ENCODE measurements around the gene MTCL3.

The MTCL3 gene

GRCh38 chr6:127533736-127534135, 14.6 kb upstream of the MTCL3 start:
- ATAC-seq (replicated peaks in 6 of 8) = no peak
- Histone ChIP-seq H3K4me3 (no peak overlapping the region), H3K4me1 (replicated peaks in 1 of 2) (no peaks in the 10 kb centered on the region), H3K27ac (no peak overlapping the region)
- WGBS, 10 experiments = 18 to 100% (median 76%) methylated on average over 1 to 3 of the region's 3 CpGs
- in situ Hi-C loops (cut with MboI; ENCODE audit: low pct_unique_long_range_greater_than_20kb in 2 of 9, low sequenced_read_pairs in 9 of 9, unreplicated experiment in 9 of 9) = loop anchor here in 3 of 9 experiments (25.0 kb wide), 1 partner anchor 221 kb away; no protein-coding TSS in a partner anchor

- no peak for ATAC-seq (replicated peaks in 6 of 8)
- 88 to 100% (median 95%) methylated on average over 1 of the region's 1 CpG; no CpG with 5 or more reads in 4 of the 10 experiments for WGBS, 10 experiments
- in situ Hi-C loops (cut with MboI; ENCODE audit: low pct_unique_long_range_greater_than_20kb in 2 of 9, low sequenced_read_pairs in 9 of 9, unreplicated experiment in 9 of 9) = loop anchor here in 3 of 9 experiments (25.0 kb wide), 1 partner anchor 221 kb away; no protein-coding TSS in a partner anchor
- Histone ChIP-seq H3K4me3 (no peak overlapping the region), H3K27ac (no peak overlapping the region), H3K4me1 (replicated peaks in 1 of 2) (no peaks in the 10 kb centered on the region)
Measured at GRCh38 chr6:127533011-127533410, 13.9 kb upstream of the MTCL3 start.

GRCh38 chr6:127522714-127523113, 3.6 kb upstream of the MTCL3 start:
- H3K27ac ChIP-seq = no peak overlapping the region
- H3K4me1 ChIP-seq (replicated peaks in 1 of 2) = peaks cover 0 to 7% of the 10 kb centered on the region in 2 donors
- H3K4me3 ChIP-seq = no peak overlapping the region
- in situ Hi-C loops (cut with MboI; ENCODE audit: low pct_unique_long_range_greater_than_20kb in 2 of 9, low sequenced_read_pairs in 9 of 9, unreplicated experiment in 9 of 9) = no loop called here
- WGBS, 10 experiments = 0 to 44% (median 20%) methylated on average over 1 of the region's 1 CpG; no CpG with 5 or more reads in 5 of the 10 experiments
- no peak for ATAC-seq (replicated peaks in 6 of 8)

GRCh38 chr6:127520066-127520465, 931 bp upstream of the MTCL3 start:
- Histone ChIP-seq H3K4me1 (replicated peaks in 1 of 2) (peaks cover 0 to 7% of the 10 kb centered on the region in 2 donors), H3K27ac (peak overlapping the region; percentile 90 to 98), H3K4me3 (peak overlapping the region; percentile 53 to 93 (median 64))
- in situ Hi-C loops (cut with MboI; ENCODE audit: low pct_unique_long_range_greater_than_20kb in 2 of 9, low sequenced_read_pairs in 9 of 9, unreplicated experiment in 9 of 9) = no loop called here
- ATAC-seq (replicated peaks in 6 of 8) = no peak
- 0 to 50% (median 18%) methylated on average over 1 to 2 of the region's 2 CpGs for WGBS, 10 experiments

GRCh38 chr6:127519469-127519785, 292 bp upstream of the MTCL3 start:
- no peak for ATAC-seq (replicated peaks in 6 of 8)
- 0 to 11% (median 2%) methylated on average over 1 to 10 of the region's 10 CpGs; no CpG with 5 or more reads in 1 of the 10 experiments for WGBS, 10 experiments
- peak overlapping the region; percentile 90 to 98 for H3K27ac ChIP-seq

GRCh38 chr6:127518191-127518709, 885 bp downstream of the MTCL3 start:
- in situ Hi-C loops (cut with MboI; ENCODE audit: low pct_unique_long_range_greater_than_20kb in 2 of 9, low sequenced_read_pairs in 9 of 9, unreplicated experiment in 9 of 9) = no loop called here
- WGBS, 10 experiments = 0 to 27% (median 0%) methylated on average over 1 to 10 of the region's 10 CpGs; no CpG with 5 or more reads in 5 of the 10 experiments
- H3K27ac ChIP-seq = peak overlapping the region; percentile 90 to 98
- H3K4me1 ChIP-seq (replicated peaks in 1 of 2) = peaks cover 4 to 17% of the 10 kb centered on the region in 2 donors
- peak overlapping the region; percentile 53 to 93 (median 64) for H3K4me3 ChIP-seq
- no peak for ATAC-seq (replicated peaks in 6 of 8)

More at GRCh38 chr6:127519469-127519785, 292 bp upstream of the MTCL3 start:
- in situ Hi-C loops (cut with MboI; ENCODE audit: low pct_unique_long_range_greater_than_20kb in 2 of 9, low sequenced_read_pairs in 9 of 9, unreplicated experiment in 9 of 9) = no loop called here
- peak overlapping the region; percentile 53 to 93 (median 64) for H3K4me3 ChIP-seq
- peaks cover 0 to 7% of the 10 kb centered on the region in 2 donors for H3K4me1 ChIP-seq (replicated peaks in 1 of 2)

- no peak for ATAC-seq (replicated peaks in 6 of 8)
- 0 to 94% (median 10%) methylated on average over 1 to 2 of the region's 2 CpGs; no CpG with 5 or more reads in 1 of the 10 experiments for WGBS, 10 experiments
- peak overlapping the region; percentile 90 to 98 for H3K27ac ChIP-seq
- H3K4me1 ChIP-seq (replicated peaks in 1 of 2) = peaks cover 4 to 22% of the 10 kb centered on the region in 2 donors
- in situ Hi-C loops (cut with MboI; ENCODE audit: low pct_unique_long_range_greater_than_20kb in 2 of 9, low sequenced_read_pairs in 9 of 9, unreplicated experiment in 9 of 9) = no loop called here
- peak overlapping the region; percentile 53 to 93 (median 64) for H3K4me3 ChIP-seq
Measured at GRCh38 chr6:127517693-127518092, 1.4 kb downstream of the MTCL3 start.

- 0 to 33% (median 2%) methylated on average over 1 to 5 of the region's 6 CpGs for WGBS, 10 experiments
- peak overlapping the region; percentile 79 to 84 for H3K27ac ChIP-seq
- in situ Hi-C loops (cut with MboI; ENCODE audit: low pct_unique_long_range_greater_than_20kb in 2 of 9, low sequenced_read_pairs in 9 of 9, unreplicated experiment in 9 of 9) = no loop called here
Measured at GRCh38 chr6:127516662-127517273, 2.4 kb downstream of the MTCL3 start.

GRCh38 chr6:127515794-127516661, 3.1 kb downstream of the MTCL3 start:
- peaks cover 4 to 36% of the 10 kb centered on the region in 2 donors for H3K4me1 ChIP-seq (replicated peaks in 1 of 2)
- peak overlapping the region; percentile 79 to 84 for H3K27ac ChIP-seq
- WGBS, 10 experiments = 0 to 9% (median 3%) methylated on average over 1 to 15 of the region's 76 CpGs; no CpG with 5 or more reads in 5 of the 10 experiments
- in situ Hi-C loops (cut with MboI; ENCODE audit: low pct_unique_long_range_greater_than_20kb in 2 of 9, low sequenced_read_pairs in 9 of 9, unreplicated experiment in 9 of 9) = no loop called here
- peak; percentile 63 to 87 (median 68) for ATAC-seq (replicated peaks in 6 of 8)
- peak overlapping the region; percentile 53 to 93 (median 64) for H3K4me3 ChIP-seq

More at GRCh38 chr6:127516662-127517273, 2.4 kb downstream of the MTCL3 start:
- Histone ChIP-seq H3K4me3 (peak overlapping the region; percentile 53 to 93 (median 64)), H3K4me1 (replicated peaks in 1 of 2) (peaks cover 4 to 31% of the 10 kb centered on the region in 2 donors)
- ATAC-seq (replicated peaks in 6 of 8) = peak; percentile 32 to 68 (median 46)

- peak in 5 of 8 experiments; percentile 31 to 48 (median 43) for ATAC-seq (replicated peaks in 6 of 8)
- Histone ChIP-seq H3K27ac (peak overlapping the region; percentile 79 to 84), H3K4me1 (replicated peaks in 1 of 2) (peaks cover 4 to 33% of the 10 kb centered on the region in 2 donors), H3K4me3 (peak overlapping the region; percentile 53 to 93 (median 64))
- 0 to 7% (median 0%) methylated on average over 1 to 5 of the region's 38 CpGs; no CpG with 5 or more reads in 5 of the 10 experiments for WGBS, 10 experiments
- in situ Hi-C loops (cut with MboI; ENCODE audit: low pct_unique_long_range_greater_than_20kb in 2 of 9, low sequenced_read_pairs in 9 of 9, unreplicated experiment in 9 of 9) = no loop called here
Measured at GRCh38 chr6:127515234-127515793, 3.8 kb downstream of the MTCL3 start.

GRCh38 chr6:127514773-127515227, 4.3 kb downstream of the MTCL3 start:
- Histone ChIP-seq H3K4me3 (peak overlapping the region; percentile 53 to 93 (median 64)), H3K4me1 (replicated peaks in 1 of 2) (peaks cover 4 to 34% of the 10 kb centered on the region in 2 donors), H3K27ac (peak overlapping the region; percentile 79 to 84)
- ATAC-seq (replicated peaks in 6 of 8) = peak in 5 of 8 experiments; percentile 3 to 24 (median 17)
- 0 to 16% (median 0%) methylated on average over 1 to 16 of the region's 32 CpGs; no CpG with 5 or more reads in 5 of the 10 experiments for WGBS, 10 experiments
- in situ Hi-C loops (cut with MboI; ENCODE audit: low pct_unique_long_range_greater_than_20kb in 2 of 9, low sequenced_read_pairs in 9 of 9, unreplicated experiment in 9 of 9) = no loop called here

- ATAC-seq (replicated peaks in 6 of 8) = no peak
- peak overlapping the region; percentile 53 to 93 (median 64) for H3K4me3 ChIP-seq
- in situ Hi-C loops (cut with MboI; ENCODE audit: low pct_unique_long_range_greater_than_20kb in 2 of 9, low sequenced_read_pairs in 9 of 9, unreplicated experiment in 9 of 9) = no loop called here
- peaks cover 4 to 37% of the 10 kb centered on the region in 2 donors for H3K4me1 ChIP-seq (replicated peaks in 1 of 2)
- H3K27ac ChIP-seq = peak overlapping the region in 1 of 2 donors; percentile 79
- WGBS, 10 experiments = 0 to 75% (median 40%) methylated on average over 1 to 2 of the region's 8 CpGs; no CpG with 5 or more reads in 4 of the 10 experiments
Measured at GRCh38 chr6:127514179-127514772, 4.9 kb downstream of the MTCL3 start.

Data from motor neuron (in vitro differentiated cells).